Measurements from ENCODE around the gene UBE2U. TPM values are rescaled to one million over a fixed set of nuclear protein-coding genes. Genes with fewer than 3 reads are reported as not detected.

The UBE2U gene
- total and polyA plus RNA-seq, 2 of the 4 experiments (the other 2 are of a cell fraction): not detected

- Histone ChIP-seq H3K79me1 (ENCODE audit: low read depth in 1 of 2, low read length in 2 of 2) (no peaks in the 10 kb centered on the region), H2AK5ac (ENCODE audit: low read depth, low read length) (no peak overlapping the region), H4K20me1 (ENCODE audit: insufficient read depth, low read length) (no peaks in the 10 kb centered on the region), H3K14ac (replicated peaks; ENCODE audit: low read depth, low read length) (no peak overlapping the region), H3K27me3 (ENCODE audit: control insufficient read depth, insufficient read depth, low read length) (no peaks in the 10 kb centered on the region), H3K4me1 (ENCODE audit: control insufficient read depth, insufficient read depth, low read length) (peaks cover 10% of the 10 kb centered on the region), H2BK120ac (ENCODE audit: low read depth, low read length) (no peak overlapping the region), H3K9me3 (ENCODE audit: control insufficient read depth, insufficient read depth, low read length) (no peaks in the 10 kb centered on the region), H3K56ac (ENCODE audit: extremely low read depth, insufficient read depth, low read length) (no peak overlapping the region), H2BK5ac (ENCODE audit: low read depth, low read length, poor library complexity, severe bottlenecking) (no peak overlapping the region), H4K91ac (ENCODE audit: insufficient read depth, low read depth, low read length) (no peak overlapping the region), H3K9ac (ENCODE audit: low read depth, low read length) (no peak overlapping the region), H3K4me3 (ENCODE audit: insufficient read depth, low read depth, low read length) (no peak overlapping the region), H2AFZ (replicated peaks; ENCODE audit: low read length, poor library complexity) (no peak overlapping the region), H4K8ac (ENCODE audit: low read depth in 2 of 2, low read length in 2 of 2) (no peak overlapping the region), H2BK15ac (ENCODE audit: low read depth, low read length) (no peak overlapping the region), H3K23ac (ENCODE audit: low read depth, low read length) (no peak overlapping the region), H3K4ac (ENCODE audit: low read depth, low read length) (no peak overlapping the region), H3K18ac (ENCODE audit: low read depth, low read length) (no peak overlapping the region), H3K9me1 (ENCODE audit: insufficient read depth, low read length) (peaks cover 2% of the 10 kb centered on the region; the same call in 1 of the 2 replicates), H4K5ac (ENCODE audit: low read depth, low read length) (no peak overlapping the region), H2BK20ac (ENCODE audit: low read depth, low read length) (peak overlapping the region; percentile 3; the same call in 1 of the 2 replicates), H3K4me2 (ENCODE audit: low read depth, low read length) (no peak overlapping the region), H3K27ac (ENCODE audit: insufficient read depth, low read length) (no peak overlapping the region), H2AK9ac (replicated peaks; ENCODE audit: low read depth, low read length, poor library complexity) (no peak overlapping the region), H3K36me3 (ENCODE audit: control insufficient read depth, insufficient read depth, low read length) (no peaks in the 10 kb centered on the region)
- in situ Hi-C loops (cut with MboI; ENCODE audit: low sequenced_read_pairs) (no loop called here), dilution Hi-C loops (cut with HindIII; ENCODE audit: low sequenced_read_pairs, unreplicated experiment) (no loop called here), intact Hi-C loops (cut with micrococcal nuclease) (no loop called here)
- ATAC-seq (ENCODE audit: low read depth) (no peak), DNase-seq (no peak)
- ChIA-PET POLR2A (ENCODE audit: unreplicated experiment) (no interaction called here), CTCF (no interaction called here)
- TF ChIP-seq FOS (IDR thresholded peaks at IDR 0.05; ENCODE audit: low read depth, low read length) (no peak), RFX5 (IDR thresholded peaks at IDR 0.05; ENCODE audit: low read depth, low read length) (no peak), MAZ (IDR thresholded peaks at IDR 0.05; ENCODE audit: borderline replicate concordance, low read depth, low read length) (no peak)
- no CpG with 5 or more reads among the region's 2 CpGs for WGBS, 2 experiments (ENCODE audit: extremely low coverage in 2 of 2, insufficient read length in 1 of 2)
- BruUV-seq (replicated peaks): no TSS peak
Measured at GRCh38 chr1:64209221-64209620, 5.8 kb downstream of the UBE2U start.
